K562 (cell line): ENCODE data around the gene GART. TPM values are rescaled to one million over a fixed set of nuclear protein-coding genes. Genes with fewer than 3 reads are reported as not detected.

Experiments used
- BACH1 ChIP-seq: fragments of 200-800 bp; sonication (Bioruptor generic); IDR thresholded peaks from 2 replicates; pipeline ENCODE4 v1.6.1; 2016; ENCODE audit warnings: missing genetic modification characterization, missing compliant biosample characterization
- CTBP1 ChIP-seq: fragments of 450-650 bp; IDR thresholded peaks from 2 replicates; pipeline ENCODE4 v1.6.1; 2016; ENCODE audit warnings: borderline replicate concordance
- DACH1 ChIP-seq: fragments of 450-650 bp; IDR thresholded peaks from 2 replicates; pipeline ENCODE4 v1.6.1; 2018; ENCODE audit not compliant: partially characterized antibody
- DEAF1 ChIP-seq: fragments of 450-650 bp; formaldehyde crosslinking; IDR thresholded peaks from 2 replicates; pipeline ENCODE4 v1.4.0; 2020; ENCODE audit warnings: mild to moderate bottlenecking, moderate library complexity
- FOSL1 ChIP-seq: fragments of 200-800 bp; sonication (Bioruptor generic); conservative IDR thresholded peaks from 2 replicates; pipeline ENCODE4 v1.6.1; 2016; ENCODE audit warnings: missing genetic modification characterization, missing compliant biosample characterization
- FOXA1 ChIP-seq: fragments of 450-650 bp; IDR thresholded peaks from 2 replicates; pipeline ENCODE4 v1.6.1; 2016; ENCODE audit warnings: mild to moderate bottlenecking, borderline replicate concordance
- GABPA ChIP-seq: fragments of 200-800 bp; sonication (Bioruptor generic); conservative IDR thresholded peaks from 2 replicates; pipeline ENCODE4 v1.6.1; 2016; ENCODE audit warnings: low read depth, missing genetic modification characterization, missing compliant biosample characterization
- GABPB1 ChIP-seq: sonication (generic); formaldehyde crosslinking; IDR thresholded peaks from 2 replicates; pipeline ENCODE4 v1.8.0; 2022; ENCODE audit warnings: mild to moderate bottlenecking, missing genetic modification reagents
- ILK ChIP-seq: fragments of 450-650 bp; IDR thresholded peaks from 2 replicates; pipeline ENCODE4 v1.6.1; 2016; ENCODE audit warnings: missing genetic modification characterization, low read depth, mild to moderate bottlenecking, missing compliant biosample characterization, moderate library complexity, borderline replicate concordance
- KDM2B ChIP-seq: fragments of 250-450 bp; sonication (Bioruptor Pico); IDR thresholded peaks from 2 replicates; pipeline ENCODE4 v1.8.0; 2021; ENCODE audit warnings: mild to moderate bottlenecking, moderate library complexity
- MAFK ChIP-seq: IDR thresholded peaks from 2 replicates; pipeline ENCODE4 v1.6.1; 2011; ENCODE audit warnings: low read length, improper control_type of control experiment
- NCOA1 ChIP-seq: fragments of 450-650 bp; IDR thresholded peaks from 2 replicates; pipeline ENCODE4 v1.6.1; 2016; ENCODE audit warnings: low read depth
- OTX1 ChIP-seq: fragments of 450-650 bp; formaldehyde crosslinking; IDR thresholded peaks from 2 replicates; pipeline ENCODE4 v1.4.0; 2022; ENCODE audit warnings: mild to moderate bottlenecking
- PHF20 ChIP-seq: fragments of 450-650 bp; IDR thresholded peaks from 2 replicates; pipeline ENCODE4 v1.6.1; 2018; ENCODE audit not compliant: partially characterized antibody
- POLR2A ChIP-seq: fragments of 450-650 bp; conservative IDR thresholded peaks from 2 replicates; pipeline ENCODE4 v1.6.1; 2016
- POLR2B ChIP-seq: fragments of 450-650 bp; IDR thresholded peaks from 2 replicates; pipeline ENCODE4 v1.6.1; 2018; ENCODE audit warnings: low read depth; ENCODE audit not compliant: partially characterized antibody
- RBBP5 ChIP-seq: fragments of 200-600 bp; sonication (generic); IDR thresholded peaks from 2 replicates; pipeline ENCODE4 v1.6.1; 2012; ENCODE audit warnings: borderline replicate concordance, mild to moderate bottlenecking, low read length, control low read depth, inconsistent platforms; ENCODE audit not compliant: insufficient read depth, poor library complexity, severe bottlenecking
- SETDB1 ChIP-seq: IDR thresholded peaks from one replicate; pipeline ENCODE4 v1.6.1; 2012; ENCODE audit warnings: low read length, control low read depth, inconsistent platforms
- polyA plus RNA-seq, 8 experiments: library from polyadenylated mRNA; depleted of rRNA in 4 of 8; stranded (reverse) in 5 of 8; unstranded in 3 of 8; fragments of >200 nt; fragmentation: Nextera tagmentation in 2 of 8; fragmentation: Illumina TruSeq in 1 of 8; extraction: Ambion mirVana in 2 of 8; extraction: Trizol in 1 of 8; gene quantifications; 2 replicates each; pipeline versions ENCODE4 v1.2.1 to v1.2.3, GENCODE V29; 2011 to 2014; ENCODE audit warnings: inconsistent platforms in 1 of 8, missing spikeins in 1 of 8
- total RNA-seq, 7 experiments: library from RNA; depleted of rRNA in 6 of 7; stranded (reverse); fragments of >200 nt in 6 of 7; fragmentation: Illumina TruSeq in 2 of 7; extraction: Trizol in 2 of 7; gene quantifications; 2 replicates each; pipeline versions ENCODE4 v1.2.1 to v1.2.3, GENCODE V29; 2011 to 2021; ENCODE audit warnings: low replicate concordance in 1 of 7
- TF ChIP-seq, protein P1 (sequence below): fragments of 150-350 bp; conservative IDR thresholded peaks from 2 replicates; pipeline ENCODE4 v1.6.1; 2014; ENCODE audit warnings: low read length
- TF ChIP-seq, protein P2 (sequence below): sonication (generic); formaldehyde crosslinking; IDR thresholded peaks from 2 replicates; pipeline ENCODE4 v1.8.1; 2022; ENCODE audit warnings: missing genetic modification reagents
- TF ChIP-seq, protein P3 (sequence below): sonication (generic); formaldehyde crosslinking; IDR thresholded peaks from 2 replicates; pipeline ENCODE4 v1.8.1; 2023; ENCODE audit warnings: mild to moderate bottlenecking, missing genetic modification reagents
- TF ChIP-seq, protein P4 (sequence below): conservative IDR thresholded peaks from 2 replicates; pipeline ENCODE4 v1.6.1; 2011; ENCODE audit warnings: low read depth, mild to moderate bottlenecking, low read length; ENCODE audit not compliant: control insufficient read depth

The GART gene
- total and polyA plus RNA-seq, 9 of the 15 experiments (the other 6 are each of a cell fraction or from before 2014, with no cell fraction given): 141 to 429 (median 349) TPM

- TF ChIP-seq, protein P1, sequence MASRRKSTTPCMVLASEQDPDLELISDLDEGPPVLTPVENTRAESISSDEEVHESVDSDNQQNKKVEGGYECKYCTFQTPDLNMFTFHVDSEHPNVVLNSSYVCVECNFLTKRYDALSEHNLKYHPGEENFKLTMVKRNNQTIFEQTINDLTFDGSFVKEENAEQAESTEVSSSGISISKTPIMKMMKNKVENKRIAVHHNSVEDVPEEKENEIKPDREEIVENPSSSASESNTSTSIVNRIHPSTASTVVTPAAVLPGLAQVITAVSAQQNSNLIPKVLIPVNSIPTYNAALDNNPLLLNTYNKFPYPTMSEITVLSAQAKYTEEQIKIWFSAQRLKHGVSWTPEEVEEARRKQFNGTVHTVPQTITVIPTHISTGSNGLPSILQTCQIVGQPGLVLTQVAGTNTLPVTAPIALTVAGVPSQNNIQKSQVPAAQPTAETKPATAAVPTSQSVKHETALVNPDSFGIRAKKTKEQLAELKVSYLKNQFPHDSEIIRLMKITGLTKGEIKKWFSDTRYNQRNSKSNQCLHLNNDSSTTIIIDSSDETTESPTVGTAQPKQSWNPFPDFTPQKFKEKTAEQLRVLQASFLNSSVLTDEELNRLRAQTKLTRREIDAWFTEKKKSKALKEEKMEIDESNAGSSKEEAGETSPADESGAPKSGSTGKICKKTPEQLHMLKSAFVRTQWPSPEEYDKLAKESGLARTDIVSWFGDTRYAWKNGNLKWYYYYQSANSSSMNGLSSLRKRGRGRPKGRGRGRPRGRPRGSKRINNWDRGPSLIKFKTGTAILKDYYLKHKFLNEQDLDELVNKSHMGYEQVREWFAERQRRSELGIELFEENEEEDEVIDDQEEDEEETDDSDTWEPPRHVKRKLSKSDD: no peak
- TF ChIP-seq DACH1 (no peak), ILK (tag) (no peak), FOXA1 (no peak), PHF20 (no peak), OTX1 (CRISPR knock-in tag) (no peak), POLR2A (peak; percentile 56), BACH1 (tag) (peak; percentile 83; the same call in 1 of the 2 replicates), POLR2B (no peak), FOSL1 (tag) (no peak), NCOA1 (no peak), GABPB1 (CRISPR knock-in tag) (no peak), SETDB1 (no peak), CTBP1 (no peak), KDM2B (no peak), MAFK (peak; percentile 83), GABPA (no peak), DEAF1 (no peak), RBBP5 (no peak)
- TF ChIP-seq, protein P2, sequence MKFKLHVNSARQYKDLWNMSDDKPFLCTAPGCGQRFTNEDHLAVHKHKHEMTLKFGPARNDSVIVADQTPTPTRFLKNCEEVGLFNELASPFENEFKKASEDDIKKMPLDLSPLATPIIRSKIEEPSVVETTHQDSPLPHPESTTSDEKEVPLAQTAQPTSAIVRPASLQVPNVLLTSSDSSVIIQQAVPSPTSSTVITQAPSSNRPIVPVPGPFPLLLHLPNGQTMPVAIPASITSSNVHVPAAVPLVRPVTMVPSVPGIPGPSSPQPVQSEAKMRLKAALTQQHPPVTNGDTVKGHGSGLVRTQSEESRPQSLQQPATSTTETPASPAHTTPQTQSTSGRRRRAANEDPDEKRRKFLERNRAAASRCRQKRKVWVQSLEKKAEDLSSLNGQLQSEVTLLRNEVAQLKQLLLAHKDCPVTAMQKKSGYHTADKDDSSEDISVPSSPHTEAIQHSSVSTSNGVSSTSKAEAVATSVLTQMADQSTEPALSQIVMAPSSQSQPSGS: no peak
- TF ChIP-seq, protein P3, sequence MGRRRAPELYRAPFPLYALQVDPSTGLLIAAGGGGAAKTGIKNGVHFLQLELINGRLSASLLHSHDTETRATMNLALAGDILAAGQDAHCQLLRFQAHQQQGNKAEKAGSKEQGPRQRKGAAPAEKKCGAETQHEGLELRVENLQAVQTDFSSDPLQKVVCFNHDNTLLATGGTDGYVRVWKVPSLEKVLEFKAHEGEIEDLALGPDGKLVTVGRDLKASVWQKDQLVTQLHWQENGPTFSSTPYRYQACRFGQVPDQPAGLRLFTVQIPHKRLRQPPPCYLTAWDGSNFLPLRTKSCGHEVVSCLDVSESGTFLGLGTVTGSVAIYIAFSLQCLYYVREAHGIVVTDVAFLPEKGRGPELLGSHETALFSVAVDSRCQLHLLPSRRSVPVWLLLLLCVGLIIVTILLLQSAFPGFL (CRISPR knock-in tag): no peak
- TF ChIP-seq, protein P4, sequence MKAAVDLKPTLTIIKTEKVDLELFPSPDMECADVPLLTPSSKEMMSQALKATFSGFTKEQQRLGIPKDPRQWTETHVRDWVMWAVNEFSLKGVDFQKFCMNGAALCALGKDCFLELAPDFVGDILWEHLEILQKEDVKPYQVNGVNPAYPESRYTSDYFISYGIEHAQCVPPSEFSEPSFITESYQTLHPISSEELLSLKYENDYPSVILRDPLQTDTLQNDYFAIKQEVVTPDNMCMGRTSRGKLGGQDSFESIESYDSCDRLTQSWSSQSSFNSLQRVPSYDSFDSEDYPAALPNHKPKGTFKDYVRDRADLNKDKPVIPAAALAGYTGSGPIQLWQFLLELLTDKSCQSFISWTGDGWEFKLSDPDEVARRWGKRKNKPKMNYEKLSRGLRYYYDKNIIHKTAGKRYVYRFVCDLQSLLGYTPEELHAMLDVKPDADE: no peak
Observed at GRCh38 chr21:33578959-33579542, 37.1 kb upstream of the GART start (continued).
